Measurements from ENCODE around the gene STK32B. TPM values are rescaled to one million over a fixed set of nuclear protein-coding genes. Genes with fewer than 3 reads are reported as not detected.

The STK32B gene
- total RNA-seq, 1 experiment from 2014 or later = not detected

DNA sequence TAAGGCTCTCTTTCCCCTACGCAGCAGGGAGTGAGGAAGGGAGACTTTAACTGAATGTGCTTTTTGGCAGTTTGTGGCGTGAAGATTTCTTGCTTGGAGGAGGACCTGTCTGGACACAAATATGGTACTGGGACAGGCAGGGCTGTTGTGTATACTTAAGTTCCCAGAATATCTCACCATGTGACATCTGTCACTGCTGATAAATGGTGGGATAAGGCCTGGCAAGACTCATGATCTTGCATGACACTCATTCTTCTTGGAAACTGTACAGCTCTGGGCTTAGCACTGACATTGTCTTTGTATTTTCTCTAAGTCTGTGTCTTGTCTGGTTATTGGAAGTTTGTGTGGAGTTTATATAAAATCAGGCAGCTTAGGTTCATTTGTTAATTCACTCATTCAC lies 93.1 kb downstream of the STK32B start:
- peaks cover 10% of the 10 kb centered on the region for H3K9me3 Mint-ChIP-seq (ENCODE audit: low read depth, unreplicated experiment)
- BruUV-seq (replicated peaks) = no TSS peak
- H3K4me1 Mint-ChIP-seq (ENCODE audit: low read depth, unreplicated experiment) = no peaks in the 10 kb centered on the region
- CTCF ChIA-PET = no interaction called here
- no peaks in the 10 kb centered on the region for H3K36me3 Mint-ChIP-seq (ENCODE audit: insufficient read depth, unreplicated experiment)
- TF ChIP-seq, protein P1, sequence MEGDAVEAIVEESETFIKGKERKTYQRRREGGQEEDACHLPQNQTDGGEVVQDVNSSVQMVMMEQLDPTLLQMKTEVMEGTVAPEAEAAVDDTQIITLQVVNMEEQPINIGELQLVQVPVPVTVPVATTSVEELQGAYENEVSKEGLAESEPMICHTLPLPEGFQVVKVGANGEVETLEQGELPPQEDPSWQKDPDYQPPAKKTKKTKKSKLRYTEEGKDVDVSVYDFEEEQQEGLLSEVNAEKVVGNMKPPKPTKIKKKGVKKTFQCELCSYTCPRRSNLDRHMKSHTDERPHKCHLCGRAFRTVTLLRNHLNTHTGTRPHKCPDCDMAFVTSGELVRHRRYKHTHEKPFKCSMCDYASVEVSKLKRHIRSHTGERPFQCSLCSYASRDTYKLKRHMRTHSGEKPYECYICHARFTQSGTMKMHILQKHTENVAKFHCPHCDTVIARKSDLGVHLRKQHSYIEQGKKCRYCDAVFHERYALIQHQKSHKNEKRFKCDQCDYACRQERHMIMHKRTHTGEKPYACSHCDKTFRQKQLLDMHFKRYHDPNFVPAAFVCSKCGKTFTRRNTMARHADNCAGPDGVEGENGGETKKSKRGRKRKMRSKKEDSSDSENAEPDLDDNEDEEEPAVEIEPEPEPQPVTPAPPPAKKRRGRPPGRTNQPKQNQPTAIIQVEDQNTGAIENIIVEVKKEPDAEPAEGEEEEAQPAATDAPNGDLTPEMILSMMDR (IDR thresholded peaks at IDR 0.05; ENCODE audit: unreplicated experiment) = no peak
- no peaks in the 10 kb centered on the region for H3K27me3 Mint-ChIP-seq (ENCODE audit: unreplicated experiment)
- H3K27ac Mint-ChIP-seq (ENCODE audit: unreplicated experiment) = no peak overlapping the region
- H3K4me3 Mint-ChIP-seq (ENCODE audit: low read depth, unreplicated experiment) = no peak overlapping the region
- intact Hi-C loops (cut with micrococcal nuclease; ENCODE audit: unreplicated experiment) = no loop called here
- no peak for DNase-seq

DNA sequence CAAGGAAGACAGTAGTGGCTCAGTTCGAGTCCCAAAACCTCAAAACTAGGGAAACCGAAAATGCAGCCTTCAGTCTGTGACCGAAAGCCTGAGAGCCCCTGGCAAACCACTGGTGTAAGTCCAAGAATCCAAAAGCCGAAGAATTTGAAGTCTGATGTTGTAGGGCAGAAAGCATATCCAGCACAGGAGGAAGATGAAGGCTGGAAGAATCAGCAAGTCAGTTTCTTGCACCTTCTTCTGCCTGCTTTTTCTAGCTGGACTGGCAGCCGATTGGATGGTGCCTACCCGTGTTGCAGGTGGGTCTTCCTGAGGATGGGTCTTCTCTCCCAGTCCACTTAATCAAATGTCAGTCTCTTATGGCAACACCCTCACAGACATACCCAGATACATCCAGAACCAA lies 95.0 kb downstream of the STK32B start:
- no peak for DNase-seq
- Mint-ChIP-seq H3K27me3 (ENCODE audit: unreplicated experiment) (no peaks in the 10 kb centered on the region), H3K4me1 (ENCODE audit: low read depth, unreplicated experiment) (no peaks in the 10 kb centered on the region), H3K4me3 (ENCODE audit: low read depth, unreplicated experiment) (no peak overlapping the region), H3K36me3 (ENCODE audit: insufficient read depth, unreplicated experiment) (no peaks in the 10 kb centered on the region), H3K27ac (ENCODE audit: unreplicated experiment) (no peak overlapping the region), H3K9me3 (ENCODE audit: low read depth, unreplicated experiment) (peaks cover 7% of the 10 kb centered on the region)
- BruUV-seq (replicated peaks) = no TSS peak
- TF ChIP-seq, protein P1 (IDR thresholded peaks at IDR 0.05; ENCODE audit: unreplicated experiment) = no peak
- CTCF ChIA-PET = no interaction called here
- intact Hi-C loops (cut with micrococcal nuclease; ENCODE audit: unreplicated experiment) = no loop called here

DNA sequence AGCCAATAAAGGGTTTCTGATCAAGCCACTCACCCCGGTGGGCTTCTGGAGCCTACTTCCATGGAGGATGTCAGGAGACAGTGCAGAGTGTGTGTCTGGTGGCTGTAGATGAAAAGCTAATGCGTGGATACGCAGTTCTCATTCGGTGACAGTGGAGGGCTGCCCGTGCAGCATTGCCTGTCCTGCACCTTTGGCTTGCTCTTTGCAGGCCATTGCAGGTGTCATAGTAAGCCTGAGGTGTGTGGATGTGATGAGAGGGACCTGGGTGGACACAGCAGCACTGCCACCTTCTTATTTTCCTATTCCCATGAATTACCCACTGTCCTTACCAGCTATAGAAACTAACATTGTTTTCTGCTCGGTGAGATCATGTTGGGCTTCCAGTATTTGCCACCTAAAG lies 101.2 kb downstream of the STK32B start:
- Mint-ChIP-seq H3K27ac (ENCODE audit: unreplicated experiment) (no peak overlapping the region), H3K27me3 (ENCODE audit: unreplicated experiment) (no peaks in the 10 kb centered on the region), H3K4me3 (ENCODE audit: low read depth, unreplicated experiment) (no peak overlapping the region), H3K9me3 (ENCODE audit: low read depth, unreplicated experiment) (peaks cover 7% of the 10 kb centered on the region), H3K36me3 (ENCODE audit: insufficient read depth, unreplicated experiment) (no peaks in the 10 kb centered on the region), H3K4me1 (ENCODE audit: low read depth, unreplicated experiment) (no peaks in the 10 kb centered on the region)
- BruUV-seq (replicated peaks) = no TSS peak
- DNase-seq = no peak
- CTCF ChIA-PET = no interaction called here
- TF ChIP-seq, protein P1 (IDR thresholded peaks at IDR 0.05; ENCODE audit: unreplicated experiment) = no peak
- intact Hi-C loops (cut with micrococcal nuclease; ENCODE audit: unreplicated experiment) = no loop called here

DNA sequence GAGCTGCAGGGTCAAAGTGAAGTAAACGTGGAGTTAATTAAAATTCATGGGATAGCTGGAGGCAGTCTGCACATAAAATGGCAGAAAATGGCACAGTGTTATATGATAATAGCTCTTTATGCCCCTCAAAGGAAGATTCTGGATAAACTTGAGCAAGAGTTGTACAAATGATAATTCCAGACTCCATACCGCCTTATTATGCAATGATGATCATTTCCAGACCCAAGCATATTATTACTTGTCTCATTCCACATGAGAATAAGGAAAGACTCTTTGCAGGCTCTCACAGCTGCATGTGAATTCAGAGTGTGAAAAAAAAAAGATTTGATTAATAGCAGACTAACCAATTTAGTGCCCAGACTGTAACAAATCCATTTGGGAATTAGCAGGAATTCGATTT lies 105.4 kb downstream of the STK32B start:
- Mint-ChIP-seq H3K36me3 (ENCODE audit: insufficient read depth, unreplicated experiment) (no peaks in the 10 kb centered on the region), H3K27me3 (ENCODE audit: unreplicated experiment) (no peaks in the 10 kb centered on the region), H3K27ac (ENCODE audit: unreplicated experiment) (no peak overlapping the region), H3K4me3 (ENCODE audit: low read depth, unreplicated experiment) (no peak overlapping the region), H3K9me3 (ENCODE audit: low read depth, unreplicated experiment) (peaks cover 12% of the 10 kb centered on the region), H3K4me1 (ENCODE audit: low read depth, unreplicated experiment) (no peaks in the 10 kb centered on the region)
- intact Hi-C loops (cut with micrococcal nuclease; ENCODE audit: unreplicated experiment) = no loop called here
- no TSS peak for BruUV-seq (replicated peaks)
- no peak for DNase-seq
- TF ChIP-seq, protein P1 (IDR thresholded peaks at IDR 0.05; ENCODE audit: unreplicated experiment) = no peak
- CTCF ChIA-PET = interaction anchor here (0.6 kb wide), 1 partner anchor 662 kb away, joined by 3 read pairs; no protein-coding TSS in a partner anchor
